HepG2 (cell line): ENCODE data around the gene NNMT. TPM values are rescaled to one million over a fixed set of nuclear protein-coding genes. Genes with fewer than 3 reads are reported as not detected.

Source experiments
- KLF6 ChIP-seq: IDR thresholded peaks from 2 replicates; pipeline ENCODE4 v1.8.0; 2016; ENCODE audit warnings: missing biosample characterization, missing genetic modification reagents
- MAFK ChIP-seq, 2 experiments: IDR thresholded peaks in 1 of 2; conservative IDR thresholded peaks in 1 of 2; 2 replicates each; pipeline ENCODE4 v1.6.1; 2011; ENCODE audit warnings: improper control_type of control experiment in 2 of 2, low read length in 2 of 2
- RAD51 ChIP-seq: fragments of 450-650 bp; IDR thresholded peaks from 2 replicates; pipeline ENCODE4 v1.6.1; 2016; ENCODE audit warnings: borderline replicate concordance
- RNF2 ChIP-seq: fragments of 450-650 bp; conservative IDR thresholded peaks from 2 replicates; pipeline ENCODE4 v1.6.1; 2016; ENCODE audit warnings: low read depth
- SKI ChIP-seq: fragments of 450-650 bp; IDR thresholded peaks from one replicate; pipeline ENCODE4 v1.6.1; 2018; ENCODE audit warnings: mild to moderate bottlenecking; ENCODE audit not compliant: partially characterized antibody
- SNAPC2 ChIP-seq: sonication (generic); formaldehyde crosslinking; IDR thresholded peaks from 2 replicates; pipeline ENCODE4 v1.8.1; 2022; ENCODE audit warnings: mild to moderate bottlenecking, missing genetic modification reagents
- TAF15 ChIP-seq: fragments of 200-400 bp; formaldehyde crosslinking; IDR thresholded peaks from one replicate; pipeline ENCODE4 v1.6.1; 2018; ENCODE audit warnings: mild to moderate bottlenecking, low read depth, low read length; ENCODE audit not compliant: poor library complexity, severe bottlenecking
- U2AF1 ChIP-seq: fragments of 200-400 bp; formaldehyde crosslinking; optimal IDR thresholded peaks from 2 replicates; pipeline ENCODE3; 2017; ENCODE audit warnings: mild to moderate bottlenecking, low read depth, low read length
- ZBTB1 ChIP-seq: sonication (generic); formaldehyde crosslinking; IDR thresholded peaks from 2 replicates; pipeline ENCODE4 v1.4.0; 2020; ENCODE audit warnings: missing genetic modification reagents, borderline replicate concordance
- ZFP90 ChIP-seq: sonication (generic); formaldehyde crosslinking; IDR thresholded peaks from 2 replicates; pipeline ENCODE4 v1.8.0; 2022; ENCODE audit warnings: missing genetic modification reagents, mild to moderate bottlenecking, inconsistent platforms, borderline replicate concordance
- ZNF121 ChIP-seq: sonication (generic); formaldehyde crosslinking; IDR thresholded peaks from 2 replicates; pipeline ENCODE4 v1.5.0; 2020; ENCODE audit warnings: mild to moderate bottlenecking, missing genetic modification reagents
- ZNF30 ChIP-seq: sonication (generic); formaldehyde crosslinking; IDR thresholded peaks from 2 replicates; pipeline ENCODE4 v1.5.0; 2020; ENCODE audit warnings: mild to moderate bottlenecking, missing genetic modification reagents
- ZNF451 ChIP-seq: sonication (generic); formaldehyde crosslinking; IDR thresholded peaks from 2 replicates; pipeline ENCODE4 v1.5.0; 2020; ENCODE audit warnings: mild to moderate bottlenecking, missing genetic modification reagents
- ZNF674 ChIP-seq: sonication (generic); formaldehyde crosslinking; IDR thresholded peaks from 2 replicates; pipeline ENCODE4 v1.5.0; 2020; ENCODE audit warnings: low read depth, mild to moderate bottlenecking, missing genetic modification reagents
- ZNF781 ChIP-seq: sonication (generic); formaldehyde crosslinking; IDR thresholded peaks from 2 replicates; pipeline ENCODE4 v1.5.1; 2020; ENCODE audit warnings: borderline replicate concordance, mild to moderate bottlenecking, missing genetic modification reagents; ENCODE audit errors: not compliant biosample characterization
- ZNF83 ChIP-seq: sonication (generic); formaldehyde crosslinking; IDR thresholded peaks from 2 replicates; pipeline ENCODE4 v1.4.0; 2020; ENCODE audit warnings: missing genetic modification reagents, mild to moderate bottlenecking, borderline replicate concordance
- polyA plus RNA-seq, 8 experiments: library from polyadenylated mRNA; depleted of rRNA in 3 of 8; stranded (reverse) in 7 of 8; unstranded in 1 of 8; fragments of >200 nt; fragmentation: Illumina TruSeq in 4 of 8; extraction: Trizol in 4 of 8; gene quantifications; 2 replicates each; pipeline versions ENCODE4 v1.2.1 to v1.2.3, GENCODE V29; 2011 to 2016; ENCODE audit warnings: low read depth in 4 of 8, missing spikeins in 1 of 8, mixed read lengths in 1 of 8; ENCODE audit not compliant: insufficient read depth in 1 of 8
- total RNA-seq, 5 experiments: library from RNA; depleted of rRNA; stranded (reverse); fragments of >200 nt; fragmentation: Illumina TruSeq; extraction: Trizol; gene quantifications; 2 replicates each; pipeline ENCODE4 v1.2.3, GENCODE V29; 2016; ENCODE audit warnings: low read depth in 1 of 5
- TF ChIP-seq, protein P1 (sequence below): sonication (generic); formaldehyde crosslinking; IDR thresholded peaks from 2 replicates; pipeline ENCODE4 v1.4.0; 2020; ENCODE audit warnings: mild to moderate bottlenecking, missing genetic modification reagents
- TF ChIP-seq, protein P2 (sequence below): IDR thresholded peaks from 2 replicates; pipeline ENCODE4 v1.6.1; 2016; ENCODE audit warnings: missing genetic modification reagents, missing compliant biosample characterization
- TF ChIP-seq, protein P3 (sequence below): sonication (generic); formaldehyde crosslinking; IDR thresholded peaks from 2 replicates; pipeline ENCODE4 v1.4.0; 2020; ENCODE audit warnings: missing genetic modification reagents, mild to moderate bottlenecking, borderline replicate concordance
- TF ChIP-seq, protein P4 (sequence below): sonication (generic); formaldehyde crosslinking; IDR thresholded peaks from 2 replicates; pipeline ENCODE4 v1.4.0; 2020; ENCODE audit warnings: mild to moderate bottlenecking, missing genetic modification reagents
- TF ChIP-seq, protein P5 (sequence below): IDR thresholded peaks from 2 replicates; pipeline ENCODE4 v1.6.1; 2016; ENCODE audit warnings: missing biosample characterization, missing genetic modification reagents, low read depth

NNMT gene
- total and polyA plus RNA-seq, 2 of the 13 experiments (the other 11 are each of a cell fraction or from before 2014, with no cell fraction given) = 0.13 TPM; not detected in 1

DNA sequence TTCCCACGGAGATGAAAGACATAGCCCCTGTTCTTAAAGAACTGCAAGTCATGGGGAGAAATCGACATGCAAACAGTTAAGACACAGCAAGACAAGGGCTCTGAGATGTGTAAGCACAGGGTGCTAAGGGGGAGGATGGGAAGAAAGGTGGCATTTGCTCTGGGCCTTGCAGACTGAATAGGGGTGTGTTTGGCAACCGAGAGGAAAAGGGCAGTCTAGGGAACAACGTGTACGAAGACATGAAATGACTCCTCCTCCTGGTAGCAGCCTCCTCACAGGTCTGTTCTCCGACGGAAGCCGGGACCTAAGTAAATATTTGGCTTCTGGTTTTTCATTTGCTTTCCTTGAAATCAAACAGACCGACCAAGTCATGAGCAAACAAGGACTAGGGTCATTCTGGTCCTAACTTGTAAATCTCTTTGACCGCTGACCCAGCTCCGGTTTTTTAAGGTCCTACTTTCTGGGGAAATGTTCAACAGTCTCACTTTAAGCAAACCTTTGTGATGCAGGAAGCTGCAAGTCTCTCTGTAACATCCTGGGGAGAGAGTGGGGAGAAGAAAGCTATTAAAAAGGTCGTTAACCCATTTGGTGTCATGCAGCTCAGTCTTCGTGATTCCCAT lies 19.7 kb downstream of the NNMT start (continued):
- TF ChIP-seq, protein P1, sequence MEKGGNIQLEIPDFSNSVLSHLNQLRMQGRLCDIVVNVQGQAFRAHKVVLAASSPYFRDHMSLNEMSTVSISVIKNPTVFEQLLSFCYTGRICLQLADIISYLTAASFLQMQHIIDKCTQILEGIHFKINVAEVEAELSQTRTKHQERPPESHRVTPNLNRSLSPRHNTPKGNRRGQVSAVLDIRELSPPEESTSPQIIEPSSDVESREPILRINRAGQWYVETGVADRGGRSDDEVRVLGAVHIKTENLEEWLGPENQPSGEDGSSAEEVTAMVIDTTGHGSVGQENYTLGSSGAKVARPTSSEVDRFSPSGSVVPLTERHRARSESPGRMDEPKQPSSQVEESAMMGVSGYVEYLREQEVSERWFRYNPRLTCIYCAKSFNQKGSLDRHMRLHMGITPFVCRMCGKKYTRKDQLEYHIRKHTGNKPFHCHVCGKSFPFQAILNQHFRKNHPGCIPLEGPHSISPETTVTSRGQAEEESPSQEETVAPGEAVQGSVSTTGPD (CRISPR knock-in tag) = no peak
- TF ChIP-seq RNF2 (0 out of 2 replicates have a peak, but pooled peaks have one; percentile 45), ZNF781 (CRISPR knock-in tag) (no peak), ZBTB1 (CRISPR knock-in tag) (no peak), RAD51 (no peak), KLF6 (no peak), ZNF451 (no peak), MAFK (conservative IDR thresholded peaks at IDR 0.05 in 1 of 2, IDR thresholded peaks at IDR 0.05 in 1 of 2; ENCODE audit: low read length in 2 of 2) (no peak), SKI (peak; percentile 48), ZNF30 (no peak), TAF15 (no peak), ZNF121 (CRISPR knock-in tag) (no peak), ZFP90 (CRISPR knock-in tag) (no peak), SNAPC2 (CRISPR knock-in tag) (no peak), ZNF674 (no peak), ZNF83 (CRISPR knock-in tag) (no peak), U2AF1 (no peak)
- TF ChIP-seq, protein P2, sequence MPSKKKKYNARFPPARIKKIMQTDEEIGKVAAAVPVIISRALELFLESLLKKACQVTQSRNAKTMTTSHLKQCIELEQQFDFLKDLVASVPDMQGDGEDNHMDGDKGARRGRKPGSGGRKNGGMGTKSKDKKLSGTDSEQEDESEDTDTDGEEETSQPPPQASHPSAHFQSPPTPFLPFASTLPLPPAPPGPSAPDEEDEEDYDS (CRISPR knock-in tag) = no peak
- TF ChIP-seq, protein P3, sequence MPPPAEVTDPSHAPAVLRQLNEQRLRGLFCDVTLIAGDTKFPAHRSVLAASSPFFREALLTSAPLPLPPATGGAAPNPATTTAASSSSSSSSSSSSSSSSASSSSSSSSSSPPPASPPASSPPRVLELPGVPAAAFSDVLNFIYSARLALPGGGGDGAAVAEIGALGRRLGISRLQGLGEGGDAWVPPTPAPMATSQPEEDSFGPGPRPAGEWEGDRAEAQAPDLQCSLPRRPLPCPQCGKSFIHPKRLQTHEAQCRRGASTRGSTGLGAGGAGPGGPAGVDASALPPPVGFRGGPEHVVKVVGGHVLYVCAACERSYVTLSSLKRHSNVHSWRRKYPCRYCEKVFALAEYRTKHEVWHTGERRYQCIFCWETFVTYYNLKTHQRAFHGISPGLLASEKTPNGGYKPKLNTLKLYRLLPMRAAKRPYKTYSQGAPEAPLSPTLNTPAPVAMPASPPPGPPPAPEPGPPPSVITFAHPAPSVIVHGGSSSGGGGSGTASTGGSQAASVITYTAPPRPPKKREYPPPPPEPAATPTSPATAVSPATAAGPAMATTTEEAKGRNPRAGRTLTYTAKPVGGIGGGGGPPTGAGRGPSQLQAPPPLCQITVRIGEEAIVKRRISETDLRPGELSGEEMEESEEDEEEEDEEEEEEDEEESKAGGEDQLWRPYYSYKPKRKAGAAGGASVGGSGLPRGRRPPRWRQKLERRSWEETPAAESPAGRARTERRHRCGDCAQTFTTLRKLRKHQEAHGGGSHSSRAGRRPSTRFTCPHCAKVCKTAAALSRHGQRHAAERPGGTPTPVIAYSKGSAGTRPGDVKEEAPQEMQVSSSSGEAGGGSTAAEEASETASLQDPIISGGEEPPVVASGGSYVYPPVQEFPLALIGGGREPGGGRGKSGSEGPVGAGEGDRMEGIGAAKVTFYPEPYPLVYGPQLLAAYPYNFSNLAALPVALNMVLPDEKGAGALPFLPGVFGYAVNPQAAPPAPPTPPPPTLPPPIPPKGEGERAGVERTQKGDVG (CRISPR knock-in tag) = no peak
- TF ChIP-seq, protein P4, sequence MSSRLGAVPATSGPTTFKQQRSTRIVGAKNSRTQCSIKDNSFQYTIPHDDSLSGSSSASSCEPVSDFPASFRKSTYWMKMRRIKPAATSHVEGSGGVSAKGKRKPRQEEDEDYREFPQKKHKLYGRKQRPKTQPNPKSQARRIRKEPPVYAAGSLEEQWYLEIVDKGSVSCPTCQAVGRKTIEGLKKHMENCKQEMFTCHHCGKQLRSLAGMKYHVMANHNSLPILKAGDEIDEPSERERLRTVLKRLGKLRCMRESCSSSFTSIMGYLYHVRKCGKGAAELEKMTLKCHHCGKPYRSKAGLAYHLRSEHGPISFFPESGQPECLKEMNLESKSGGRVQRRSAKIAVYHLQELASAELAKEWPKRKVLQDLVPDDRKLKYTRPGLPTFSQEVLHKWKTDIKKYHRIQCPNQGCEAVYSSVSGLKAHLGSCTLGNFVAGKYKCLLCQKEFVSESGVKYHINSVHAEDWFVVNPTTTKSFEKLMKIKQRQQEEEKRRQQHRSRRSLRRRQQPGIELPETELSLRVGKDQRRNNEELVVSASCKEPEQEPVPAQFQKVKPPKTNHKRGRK (CRISPR knock-in tag) = no peak
- TF ChIP-seq, protein P5, sequence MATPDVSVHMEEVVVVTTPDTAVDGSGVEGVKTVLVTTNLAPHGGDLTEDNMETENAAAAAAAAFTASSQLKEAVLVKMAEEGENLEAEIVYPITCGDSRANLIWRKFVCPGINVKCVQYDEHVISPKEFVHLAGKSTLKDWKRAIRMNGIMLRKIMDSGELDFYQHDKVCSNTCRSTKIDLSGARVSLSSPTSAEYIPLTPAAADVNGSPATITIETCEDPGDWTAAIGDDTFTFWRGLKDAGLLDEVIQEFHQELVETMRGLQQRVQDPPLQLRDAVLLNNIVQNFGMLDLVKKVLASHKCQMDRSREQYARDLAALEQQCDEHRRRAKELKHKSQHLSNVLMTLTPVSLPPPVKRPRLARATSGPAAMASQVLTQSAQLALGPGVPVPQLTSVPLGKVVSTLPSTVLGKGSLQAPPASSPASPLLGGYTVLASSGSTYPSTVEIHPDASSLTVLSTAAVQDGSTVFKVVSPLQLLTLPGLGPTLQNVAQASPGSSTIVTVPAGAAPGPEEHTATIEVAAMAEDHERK (CRISPR knock-in tag) = no peak
